Testis (tissue), 3 donors: ENCODE results near the gene ATMIN. TPM values are rescaled to one million over a fixed set of nuclear protein-coding genes. Genes with fewer than 3 reads are reported as not detected.

Experiments
- DNase-seq: peaks from one replicate; pipeline ENCODE4 v3.0.0-alpha.2; 2019
- H3K27ac ChIP-seq, 2 donors: fragments of 200-600 bp; sonication (generic); one replicate each; pipeline ENCODE4 v1.5.1; 2019
- H3K27me3 ChIP-seq: fragments of 200-600 bp; sonication (generic); one replicate; pipeline ENCODE4 v1.5.1; 2019
- H3K36me3 ChIP-seq: fragments of 200-600 bp; sonication (generic); one replicate; pipeline ENCODE4 v1.5.1; 2017; ENCODE audit warnings: low read depth; ENCODE audit errors: missing control alignments
- H3K4me1 ChIP-seq: fragments of 200-600 bp; sonication (generic); one replicate; pipeline ENCODE4 v1.5.1; 2019
- H3K4me3 ChIP-seq, 2 donors: fragments of 200-600 bp; sonication (generic); one replicate each; pipeline ENCODE4 v1.5.1; 2017 to 2019
- H3K9me3 ChIP-seq: fragments of 200-600 bp; sonication (generic); one replicate; pipeline ENCODE4 v1.5.1; 2017
- CTCF ChIP-seq, 3 experiments: fragments of 450-650 bp in 2 of 3; fragments of 200-600 bp in 1 of 3; sonication (generic) in 1 of 3; IDR thresholded peaks; one replicate each; pipeline ENCODE4 v1.5.1; 2016 to 2019; ENCODE audit warnings: antibody characterized with exemption in 3 of 3, mild to moderate bottlenecking in 2 of 3, moderate library complexity in 1 of 3
- POLR2A ChIP-seq: fragments of 450-650 bp; IDR thresholded peaks from one replicate; pipeline ENCODE4 v1.6.1; 2017; ENCODE audit warnings: antibody characterized with exemption, mild to moderate bottlenecking, moderate library complexity
- WGBS, 2 donors: methylation state at CpG; one replicate each; pipeline ENCODE4 v1.1.5; 2018; 5-methylcytosine and 5-hydroxymethylcytosine counted together
- intact Hi-C: fragments of 100-400 bp; cut with DNase I; formaldehyde crosslinking; loops from one replicate; pipeline ENCODE4 v1.15.1; 2023; ENCODE audit warnings: low total_unique reads
- polyA plus RNA-seq: library from polyadenylated mRNA; stranded (reverse); fragments of 350-450 nt; fragmentation: Illumina TruSeq; extraction: RNeasy Lipid Tissue Mini Kit (QIAGEN cat#74804); gene quantifications from one replicate; pipeline ENCODE4 v1.2.3, GENCODE V29; 2014; ENCODE audit warnings: low read depth, low replicate concordance; ENCODE audit not compliant: insufficient read depth
- total RNA-seq, 2 donors: library from RNA; depleted of rRNA; stranded (reverse); fragments of >200 nt; gene quantifications; one replicate each; pipeline ENCODE4 v1.2.3, GENCODE V29; 2016

Gene ATMIN
- total and polyA plus RNA-seq, 3 donors from 2014 or later = 53.6 to 97.3 (median 65.2) TPM

- no peak for TF ChIP-seq POLR2A
- no peak for TF ChIP-seq CTCF (IDR thresholded peaks at IDR 0.05)
- Histone ChIP-seq H3K36me3 (no peaks in the 10 kb centered on the region), H3K27me3 (no peaks in the 10 kb centered on the region), H3K27ac (peak overlapping the region in 1 of 2 donors; percentile 99), H3K9me3 (no peaks in the 10 kb centered on the region), H3K4me3 (peak overlapping the region in 1 of 2 donors; percentile 97), H3K4me1 (peaks cover 15% of the 10 kb centered on the region)
- 55 to 74% methylated on average over 12 of the region's 12 CpGs for WGBS, 2 donors
- no peak for DNase-seq
- intact Hi-C loops = no loop called here
These were observed 27.2 kb upstream of the ATMIN start for GRCh38 chr16:81008505-81008789.

GRCh38 chr16:81012974-81013373, 22.7 kb upstream of the ATMIN start:
- 93 to 95% methylated on average over 3 of the region's 3 CpGs for WGBS, 2 donors
- H3K27me3 ChIP-seq = no peaks in the 10 kb centered on the region
- no peak overlapping the region for H3K4me3 ChIP-seq
- no peak for TF ChIP-seq POLR2A
- TF ChIP-seq CTCF (IDR thresholded peaks at IDR 0.05) = no peak
- H3K27ac ChIP-seq = no peak overlapping the region
- no peaks in the 10 kb centered on the region for H3K9me3 ChIP-seq
- H3K4me1 ChIP-seq = no peaks in the 10 kb centered on the region
- intact Hi-C loops = no loop called here
- H3K36me3 ChIP-seq = no peaks in the 10 kb centered on the region
- no peak for DNase-seq

- TF ChIP-seq CTCF (IDR thresholded peaks at IDR 0.05) = no peak
- no peak for TF ChIP-seq POLR2A
- no peaks in the 10 kb centered on the region for H3K9me3 ChIP-seq
- H3K27me3 ChIP-seq = no peaks in the 10 kb centered on the region
- no peak overlapping the region for H3K4me3 ChIP-seq
- H3K36me3 ChIP-seq = no peaks in the 10 kb centered on the region
- H3K27ac ChIP-seq = no peak overlapping the region
- intact Hi-C loops = no loop called here
- no peak for DNase-seq
- WGBS, 2 donors = 97 to 99% methylated on average over 2 of the region's 2 CpGs
- no peaks in the 10 kb centered on the region for H3K4me1 ChIP-seq
These were observed 21.0 kb upstream of the ATMIN start for GRCh38 chr16:81014672-81015071.

- intact Hi-C loops = no loop called here
- H3K4me3 ChIP-seq = no peak overlapping the region
- no peak for DNase-seq
- H3K27ac ChIP-seq = no peak overlapping the region
- no peaks in the 10 kb centered on the region for H3K27me3 ChIP-seq
- no peak for TF ChIP-seq POLR2A
- TF ChIP-seq CTCF (IDR thresholded peaks at IDR 0.05) = no peak
- 90 to 95% methylated on average over 2 of the region's 2 CpGs for WGBS, 2 donors
- H3K4me1 ChIP-seq = no peaks in the 10 kb centered on the region
- H3K36me3 ChIP-seq = no peaks in the 10 kb centered on the region
- H3K9me3 ChIP-seq = no peaks in the 10 kb centered on the region
These were observed 17.1 kb upstream of the ATMIN start for GRCh38 chr16:81018496-81018895.

- no peak for TF ChIP-seq POLR2A
- TF ChIP-seq CTCF (IDR thresholded peaks at IDR 0.05) = no peak
- Histone ChIP-seq H3K4me3 (no peak overlapping the region), H3K27me3 (no peaks in the 10 kb centered on the region), H3K27ac (no peak overlapping the region), H3K36me3 (no peaks in the 10 kb centered on the region), H3K4me1 (no peaks in the 10 kb centered on the region), H3K9me3 (no peaks in the 10 kb centered on the region)
- intact Hi-C loops = no loop called here
- WGBS, 2 donors = 88 to 97% methylated on average over 4 of the region's 4 CpGs
- no peak for DNase-seq
These were observed 9.2 kb upstream of the ATMIN start for GRCh38 chr16:81026429-81026828.
